CD14-positive monocyte (primary cell): ENCODE data around the gene ATP5PO. TPM values are rescaled to one million over a fixed set of nuclear protein-coding genes. Genes with fewer than 3 reads are reported as not detected.
A peak's percentile ranks its signal among the peaks of the same experiment; 100 is the strongest.

ENCODE experiments used
- DNase-seq, 3 donors: peaks; one replicate each; pipeline ENCODE4 v3.0.0-alpha.2; 2011 to 2022
- H2AFZ ChIP-seq: 2 replicates; pipeline ENCODE4 v1.6.0; 2012; ENCODE audit warnings: mild to moderate bottlenecking, low read depth, low read length, inconsistent platforms; ENCODE audit not compliant: insufficient read depth, poor library complexity, severe bottlenecking
- H3K27ac ChIP-seq, 2 donors: 1 replicate in 1 of 2; 2 replicates in 1 of 2; pipeline ENCODE4 v1.5.1; 2012 to 2013; ENCODE audit warnings: low read length in 2 of 2, control low read depth in 1 of 2, inconsistent platforms in 1 of 2, low read depth in 1 of 2, mild to moderate bottlenecking in 1 of 2
- H3K27me3 ChIP-seq, 2 donors: one replicate each; pipeline versions ENCODE4 v1.6.0 to v1.6.1; 2011 to 2013; ENCODE audit warnings: low read length in 2 of 2; ENCODE audit not compliant: control insufficient read depth in 2 of 2, insufficient read depth in 2 of 2
- H3K36me3 ChIP-seq, 2 donors: replicated peaks in 1 of 2; 1 replicate in 1 of 2; 2 replicates in 1 of 2; pipeline versions ENCODE4 v1.5.1 to v1.6.1; 2012 to 2013; ENCODE audit warnings: low read length in 2 of 2, control low read depth in 1 of 2, inconsistent platforms in 1 of 2, mild to moderate bottlenecking in 1 of 2; ENCODE audit not compliant: insufficient read depth in 2 of 2, control insufficient read depth in 1 of 2
- H3K4me1 ChIP-seq, 2 donors: 1 replicate in 1 of 2; 2 replicates in 1 of 2; pipeline versions ENCODE4 v1.5.1 to v1.6.1; 2012 to 2013; ENCODE audit warnings: low read length in 2 of 2, control low read depth in 1 of 2, inconsistent platforms in 1 of 2, mild to moderate bottlenecking in 1 of 2, moderate library complexity in 1 of 2; ENCODE audit not compliant: insufficient read depth in 2 of 2, control insufficient read depth in 1 of 2
- H3K4me2 ChIP-seq: replicated peaks from 2 replicates; pipeline ENCODE3; 2012; ENCODE audit warnings: low read length, moderate library complexity, mild to moderate bottlenecking; ENCODE audit not compliant: poor library complexity, severe bottlenecking; ENCODE audit errors: extremely low read depth
- H3K4me3 ChIP-seq, 3 experiments: fragments of 200-600 bp in 1 of 3; sonication (generic) in 1 of 3; replicated peaks in 1 of 3; 1 replicate in 2 of 3; 2 replicates in 1 of 3; pipeline ENCODE4 v1.5.1; 2011 to 2013; ENCODE audit warnings: low read length in 3 of 3, mild to moderate bottlenecking in 3 of 3, control low read depth in 2 of 3, low read depth in 2 of 3, inconsistent platforms in 1 of 3, moderate library complexity in 1 of 3
- H3K79me2 ChIP-seq: 2 replicates; pipeline ENCODE4 v1.6.0; 2012; ENCODE audit warnings: mild to moderate bottlenecking, control low read depth, inconsistent platforms, low read length, moderate library complexity; ENCODE audit not compliant: insufficient read depth
- H3K9ac ChIP-seq: 2 replicates; pipeline ENCODE4 v1.6.0; 2017; ENCODE audit warnings: low read length, mild to moderate bottlenecking; ENCODE audit not compliant: insufficient read depth, poor library complexity, severe bottlenecking
- H3K9me3 ChIP-seq, 2 donors: replicated peaks in 1 of 2; 1 replicate in 1 of 2; 2 replicates in 1 of 2; pipeline versions ENCODE4 v1.5.1 to v1.6.1; 2012 to 2013; ENCODE audit warnings: low read length in 2 of 2, control low read depth in 1 of 2; ENCODE audit not compliant: control insufficient read depth in 1 of 2, insufficient read depth in 1 of 2
- H4K20me1 ChIP-seq: 2 replicates; pipeline ENCODE4 v1.6.0; 2012; ENCODE audit warnings: mild to moderate bottlenecking, low read length, control low read depth, moderate library complexity; ENCODE audit not compliant: insufficient read depth
- H3K27ac Mint-ChIP-seq, 7 donors: one replicate each; pipeline ENCODE4 v1.8.0; 2020; ENCODE audit warnings: mild to moderate bottlenecking in 7 of 7, mixed read lengths in 7 of 7, moderate library complexity in 6 of 7, inconsistent platforms in 2 of 7
- H3K27me3 Mint-ChIP-seq, 3 donors: one replicate each; pipeline ENCODE4 v1.8.0; 2021 to 2022; ENCODE audit warnings: low read depth in 3 of 3, mild to moderate bottlenecking in 3 of 3, mixed read lengths in 3 of 3, moderate library complexity in 3 of 3, inconsistent platforms in 1 of 3
- H3K36me3 Mint-ChIP-seq, 2 donors: one replicate each; pipeline ENCODE4 v1.8.0; 2020; ENCODE audit warnings: mixed read lengths in 2 of 2, inconsistent platforms in 1 of 2, mild to moderate bottlenecking in 1 of 2
- H3K4me1 Mint-ChIP-seq: one replicate; pipeline ENCODE4 v1.8.0; 2020; ENCODE audit warnings: mild to moderate bottlenecking, mixed read lengths
- H3K4me3 Mint-ChIP-seq, 2 donors: one replicate each; pipeline ENCODE4 v1.8.0; 2020; ENCODE audit warnings: mild to moderate bottlenecking in 2 of 2, mixed read lengths in 2 of 2, moderate library complexity in 1 of 2
- H3K9me3 Mint-ChIP-seq, 7 donors: one replicate each; pipeline ENCODE4 v1.8.0; 2020 to 2022; ENCODE audit warnings: mixed read lengths in 7 of 7, mild to moderate bottlenecking in 6 of 7, moderate library complexity in 6 of 7, inconsistent platforms in 2 of 7
- WGBS: methylation state at CpG from one replicate; pipeline ENCODE4 v1.1.5; 2013; ENCODE audit warnings: missing lambda C conversion rate; ENCODE audit not compliant: insufficient coverage; 5-methylcytosine and 5-hydroxymethylcytosine counted together
- intact Hi-C, 2 donors: fragments of 100-400 bp; cut with micrococcal nuclease; formaldehyde crosslinking; loops; one replicate each; pipeline versions ENCODE4 v1.15.0 to v1.15.1; 2023
- polyA plus RNA-seq, 3 donors: library from polyadenylated mRNA; depleted of rRNA in 1 of 3; unstranded in 2 of 3; stranded (reverse) in 1 of 3; fragments of 300-500 nt in 2 of 3; fragments of >200 nt in 1 of 3; fragmentation: Illumina TruSeq in 2 of 3; gene quantifications; 1 replicate in 2 of 3; 2 replicates in 1 of 3; pipeline ENCODE4 v1.2.3, GENCODE V29; 2012 to 2021
- TF ChIP-seq, protein P1 (sequence below): fragments of 200-600 bp; IDR thresholded peaks from one replicate; pipeline ENCODE4 v1.8.0; 2022; ENCODE audit warnings: antibody characterized with exemption, mild to moderate bottlenecking

ATP5PO gene
- polyA plus RNA-seq, 3 donors: 153 to 397 (median 393) TPM

DNA sequence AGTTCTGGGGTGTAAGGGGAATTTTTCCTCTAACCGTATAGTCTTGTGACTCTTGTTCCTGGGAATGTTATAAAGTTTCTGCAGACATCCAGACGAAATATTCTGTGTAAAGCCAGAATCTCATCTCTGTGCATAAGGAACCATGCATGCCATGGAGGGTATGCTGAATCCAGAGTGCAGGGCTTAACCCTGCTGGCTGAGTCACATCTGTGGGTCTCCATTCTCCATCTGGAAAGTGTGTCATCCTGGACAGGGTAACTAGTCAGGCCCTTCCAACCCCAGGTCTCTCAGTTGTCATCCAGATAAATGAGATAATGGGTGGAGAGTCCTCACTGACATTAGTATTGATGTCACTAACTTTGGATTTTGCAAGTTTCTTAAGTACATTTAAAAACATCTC, 48.8 kb downstream of the ATP5PO start:
- TF ChIP-seq, protein P1, sequence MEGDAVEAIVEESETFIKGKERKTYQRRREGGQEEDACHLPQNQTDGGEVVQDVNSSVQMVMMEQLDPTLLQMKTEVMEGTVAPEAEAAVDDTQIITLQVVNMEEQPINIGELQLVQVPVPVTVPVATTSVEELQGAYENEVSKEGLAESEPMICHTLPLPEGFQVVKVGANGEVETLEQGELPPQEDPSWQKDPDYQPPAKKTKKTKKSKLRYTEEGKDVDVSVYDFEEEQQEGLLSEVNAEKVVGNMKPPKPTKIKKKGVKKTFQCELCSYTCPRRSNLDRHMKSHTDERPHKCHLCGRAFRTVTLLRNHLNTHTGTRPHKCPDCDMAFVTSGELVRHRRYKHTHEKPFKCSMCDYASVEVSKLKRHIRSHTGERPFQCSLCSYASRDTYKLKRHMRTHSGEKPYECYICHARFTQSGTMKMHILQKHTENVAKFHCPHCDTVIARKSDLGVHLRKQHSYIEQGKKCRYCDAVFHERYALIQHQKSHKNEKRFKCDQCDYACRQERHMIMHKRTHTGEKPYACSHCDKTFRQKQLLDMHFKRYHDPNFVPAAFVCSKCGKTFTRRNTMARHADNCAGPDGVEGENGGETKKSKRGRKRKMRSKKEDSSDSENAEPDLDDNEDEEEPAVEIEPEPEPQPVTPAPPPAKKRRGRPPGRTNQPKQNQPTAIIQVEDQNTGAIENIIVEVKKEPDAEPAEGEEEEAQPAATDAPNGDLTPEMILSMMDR: no peak
- 89% methylated on average over 2 of the region's 2 CpGs for WGBS
- peaks cover 0 to 8% (median 2%) of the 10 kb centered on the region in 3 donors for H3K27me3 Mint-ChIP-seq
- Histone ChIP-seq H3K4me3 (no peak overlapping the region), H3K27ac (no peak overlapping the region), H3K27me3 (no peaks in the 10 kb centered on the region), H4K20me1 (no peaks in the 10 kb centered on the region), H3K9ac (no peak overlapping the region), H3K4me1 (no peaks in the 10 kb centered on the region), H2AFZ (no peak overlapping the region), H3K4me2 (no peak overlapping the region), H3K36me3 (no peaks in the 10 kb centered on the region), H3K9me3 (no peaks in the 10 kb centered on the region), H3K79me2 (no peaks in the 10 kb centered on the region)
- intact Hi-C loops: no loop called here
- peaks cover 6% of the 10 kb centered on the region for H3K4me1 Mint-ChIP-seq
- peaks cover 0 to 4% (median 0%) of the 10 kb centered on the region in 7 donors for H3K9me3 Mint-ChIP-seq
- no peak overlapping the region for H3K4me3 Mint-ChIP-seq
- no peaks in the 10 kb centered on the region for H3K36me3 Mint-ChIP-seq
- no peak for DNase-seq
- no peak overlapping the region for H3K27ac Mint-ChIP-seq

DNA sequence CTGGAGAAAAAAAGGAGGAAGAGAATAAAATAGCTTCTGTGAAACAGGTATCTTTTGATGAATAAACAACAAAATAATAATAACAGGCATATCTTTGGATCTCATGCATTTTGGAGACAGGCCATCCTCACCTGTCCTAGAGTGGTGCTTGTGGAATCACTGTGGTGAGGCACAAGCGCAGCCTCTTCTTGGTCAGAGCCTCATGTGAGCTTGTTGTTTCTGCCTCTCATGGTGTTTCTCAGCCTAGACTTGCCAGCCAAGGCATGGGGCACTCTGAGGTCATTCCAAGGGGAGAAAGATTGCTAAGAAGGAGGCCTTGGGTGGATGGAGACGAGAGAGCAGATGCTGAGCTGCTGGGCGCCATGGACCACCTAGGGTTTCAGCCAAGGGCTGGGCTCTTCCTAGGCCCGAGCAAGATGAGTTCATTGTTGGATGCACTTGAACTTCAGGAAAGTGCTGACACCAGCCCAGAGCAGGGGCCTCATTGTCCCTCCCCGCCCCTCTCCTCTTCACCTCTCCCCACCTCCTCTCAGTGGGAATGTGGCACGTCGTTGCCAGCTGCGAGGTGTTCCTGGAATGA, 49.5 kb downstream of the ATP5PO start:
- Histone ChIP-seq H3K27me3 (no peaks in the 10 kb centered on the region), H3K36me3 (no peaks in the 10 kb centered on the region), H3K4me3 (no peak overlapping the region), H3K4me2 (no peak overlapping the region), H3K9ac (no peak overlapping the region), H3K79me2 (no peaks in the 10 kb centered on the region), H4K20me1 (no peaks in the 10 kb centered on the region), H3K9me3 (no peaks in the 10 kb centered on the region), H3K4me1 (no peaks in the 10 kb centered on the region), H2AFZ (no peak overlapping the region), H3K27ac (no peak overlapping the region)
- Mint-ChIP-seq H3K27me3 (peaks cover 0 to 7% (median 2%) of the 10 kb centered on the region in 3 donors), H3K4me1 (peaks cover 6% of the 10 kb centered on the region), H3K36me3 (no peaks in the 10 kb centered on the region), H3K9me3 (peaks cover 0 to 4% (median 0%) of the 10 kb centered on the region in 7 donors), H3K4me3 (no peak overlapping the region), H3K27ac (peak overlapping the region in 1 of 7 donors; percentile 46)
- TF ChIP-seq, protein P1: no peak
- whole genome bisulfite sequencing: 98% methylated on average over 7 of the region's 8 CpGs
- intact Hi-C loops: no loop called here
- no peak for DNase-seq
